ENCODE data around the gene KCMF1.

DNA sequence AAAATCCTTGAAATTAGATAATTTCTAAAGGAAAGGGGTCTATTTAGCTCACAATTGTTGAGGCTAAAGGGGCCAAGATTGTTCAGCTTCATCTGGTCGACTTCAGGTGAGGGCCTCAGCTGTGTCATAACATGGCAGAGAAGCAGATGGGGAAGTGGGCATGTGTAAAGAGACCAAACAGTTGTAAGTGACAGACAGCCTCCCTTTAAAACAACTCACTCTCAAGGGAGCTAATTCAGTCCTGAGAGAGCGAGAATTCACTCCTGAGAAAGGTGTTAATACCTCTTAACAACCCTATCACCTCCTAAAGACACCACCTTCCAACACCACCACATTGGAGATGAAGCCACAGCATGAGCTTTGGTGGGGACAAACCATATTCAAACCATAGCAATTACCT, 62.4 kb downstream of the KCMF1 start:
- TF ChIP-seq CTCF (IDR thresholded peaks at IDR 0.05; ENCODE audit: low read depth, low read length, missing input control) (no peak), MAX (IDR thresholded peaks at IDR 0.05) (no peak), RAD21 (IDR thresholded peaks at IDR 0.05) (no peak), JUND (IDR thresholded peaks at IDR 0.05) (no peak), EGR1 (IDR thresholded peaks at IDR 0.05; ENCODE audit: low read depth in 2 of 2) (no peak), GABPA (IDR thresholded peaks at IDR 0.05 in 1 of 2, conservative IDR thresholded peaks at IDR 0.05 in 1 of 2) (no peak), FOXA1 (IDR thresholded peaks at IDR 0.05) (no peak), SP1 (IDR thresholded peaks at IDR 0.05) (no peak), TAF1 (conservative IDR thresholded peaks at IDR 0.05) (no peak), YY1 (IDR thresholded peaks at IDR 0.05) (no peak), HNF4A (conservative IDR thresholded peaks at IDR 0.05) (no peak)
- TF ChIP-seq, protein P1, sequence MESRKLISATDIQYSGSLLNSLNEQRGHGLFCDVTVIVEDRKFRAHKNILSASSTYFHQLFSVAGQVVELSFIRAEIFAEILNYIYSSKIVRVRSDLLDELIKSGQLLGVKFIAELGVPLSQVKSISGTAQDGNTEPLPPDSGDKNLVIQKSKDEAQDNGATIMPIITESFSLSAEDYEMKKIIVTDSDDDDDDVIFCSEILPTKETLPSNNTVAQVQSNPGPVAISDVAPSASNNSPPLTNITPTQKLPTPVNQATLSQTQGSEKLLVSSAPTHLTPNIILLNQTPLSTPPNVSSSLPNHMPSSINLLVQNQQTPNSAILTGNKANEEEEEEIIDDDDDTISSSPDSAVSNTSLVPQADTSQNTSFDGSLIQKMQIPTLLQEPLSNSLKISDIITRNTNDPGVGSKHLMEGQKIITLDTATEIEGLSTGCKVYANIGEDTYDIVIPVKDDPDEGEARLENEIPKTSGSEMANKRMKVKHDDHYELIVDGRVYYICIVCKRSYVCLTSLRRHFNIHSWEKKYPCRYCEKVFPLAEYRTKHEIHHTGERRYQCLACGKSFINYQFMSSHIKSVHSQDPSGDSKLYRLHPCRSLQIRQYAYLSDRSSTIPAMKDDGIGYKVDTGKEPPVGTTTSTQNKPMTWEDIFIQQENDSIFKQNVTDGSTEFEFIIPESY (IDR thresholded peaks at IDR 0.05) = no peak
- TF ChIP-seq, protein P2, sequence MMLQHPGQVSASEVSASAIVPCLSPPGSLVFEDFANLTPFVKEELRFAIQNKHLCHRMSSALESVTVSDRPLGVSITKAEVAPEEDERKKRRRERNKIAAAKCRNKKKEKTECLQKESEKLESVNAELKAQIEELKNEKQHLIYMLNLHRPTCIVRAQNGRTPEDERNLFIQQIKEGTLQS (IDR thresholded peaks at IDR 0.05) = no peak
- TF ChIP-seq, protein P3, sequence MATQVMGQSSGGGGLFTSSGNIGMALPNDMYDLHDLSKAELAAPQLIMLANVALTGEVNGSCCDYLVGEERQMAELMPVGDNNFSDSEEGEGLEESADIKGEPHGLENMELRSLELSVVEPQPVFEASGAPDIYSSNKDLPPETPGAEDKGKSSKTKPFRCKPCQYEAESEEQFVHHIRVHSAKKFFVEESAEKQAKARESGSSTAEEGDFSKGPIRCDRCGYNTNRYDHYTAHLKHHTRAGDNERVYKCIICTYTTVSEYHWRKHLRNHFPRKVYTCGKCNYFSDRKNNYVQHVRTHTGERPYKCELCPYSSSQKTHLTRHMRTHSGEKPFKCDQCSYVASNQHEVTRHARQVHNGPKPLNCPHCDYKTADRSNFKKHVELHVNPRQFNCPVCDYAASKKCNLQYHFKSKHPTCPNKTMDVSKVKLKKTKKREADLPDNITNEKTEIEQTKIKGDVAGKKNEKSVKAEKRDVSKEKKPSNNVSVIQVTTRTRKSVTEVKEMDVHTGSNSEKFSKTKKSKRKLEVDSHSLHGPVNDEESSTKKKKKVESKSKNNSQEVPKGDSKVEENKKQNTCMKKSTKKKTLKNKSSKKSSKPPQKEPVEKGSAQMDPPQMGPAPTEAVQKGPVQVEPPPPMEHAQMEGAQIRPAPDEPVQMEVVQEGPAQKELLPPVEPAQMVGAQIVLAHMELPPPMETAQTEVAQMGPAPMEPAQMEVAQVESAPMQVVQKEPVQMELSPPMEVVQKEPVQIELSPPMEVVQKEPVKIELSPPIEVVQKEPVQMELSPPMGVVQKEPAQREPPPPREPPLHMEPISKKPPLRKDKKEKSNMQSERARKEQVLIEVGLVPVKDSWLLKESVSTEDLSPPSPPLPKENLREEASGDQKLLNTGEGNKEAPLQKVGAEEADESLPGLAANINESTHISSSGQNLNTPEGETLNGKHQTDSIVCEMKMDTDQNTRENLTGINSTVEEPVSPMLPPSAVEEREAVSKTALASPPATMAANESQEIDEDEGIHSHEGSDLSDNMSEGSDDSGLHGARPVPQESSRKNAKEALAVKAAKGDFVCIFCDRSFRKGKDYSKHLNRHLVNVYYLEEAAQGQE (IDR thresholded peaks at IDR 0.05) = no peak
